Parathyroid adenoma (tissue), 2 donors: ENCODE measurements around the gene GALK1.
A peak's percentile ranks its signal among the peaks of the same experiment; 100 is the strongest.

Experiments
- H2AFZ ChIP-seq: fragments of 300-600 bp; sonication (generic); one replicate; pipeline ENCODE4 v1.7.0; 2017; ENCODE audit warnings: antibody characterized with exemption, mild to moderate bottlenecking
- H3K27ac ChIP-seq: fragments of 300-600 bp; sonication (generic); one replicate; pipeline ENCODE4 v1.7.0; 2017
- H3K27me3 ChIP-seq: fragments of 300-600 bp; sonication (generic); one replicate; pipeline ENCODE4 v1.7.0; 2017; ENCODE audit warnings: low read length; ENCODE audit not compliant: control insufficient read depth, insufficient read depth
- H3K36me3 ChIP-seq: fragments of 300-600 bp; sonication (generic); one replicate; pipeline ENCODE4 v1.7.0; 2017; ENCODE audit warnings: low read length; ENCODE audit not compliant: control insufficient read depth, insufficient read depth
- H3K4me1 ChIP-seq: fragments of 300-600 bp; sonication (generic); one replicate; pipeline ENCODE4 v1.7.0; 2017; ENCODE audit warnings: control low read depth
- H3K4me2 ChIP-seq: fragments of 300-600 bp; sonication (generic); one replicate; pipeline ENCODE4 v1.7.0; 2017; ENCODE audit warnings: low read length
- H3K4me3 ChIP-seq: fragments of 300-600 bp; sonication (generic); one replicate; pipeline ENCODE4 v1.7.0; 2017; ENCODE audit warnings: low read depth, low read length
- H3K79me2 ChIP-seq: fragments of 300-600 bp; sonication (generic); one replicate; pipeline ENCODE4 v1.7.0; 2017; ENCODE audit warnings: control low read depth
- H3K9ac ChIP-seq: fragments of 300-600 bp; sonication (generic); one replicate; pipeline ENCODE4 v1.7.0; 2017; ENCODE audit warnings: mild to moderate bottlenecking
- H3K9me3 ChIP-seq: fragments of 300-600 bp; sonication (generic); one replicate; pipeline ENCODE4 v1.7.0; 2017; ENCODE audit warnings: low read length; ENCODE audit not compliant: control insufficient read depth
- TF ChIP-seq, protein P1 (sequence below): fragments of 300-600 bp; sonication (generic); IDR thresholded peaks from one replicate; pipeline ENCODE4 v1.7.0; 2017; ENCODE audit warnings: antibody characterized with exemption, mild to moderate bottlenecking
- donor health status: primary hyperparathyroidism.

GALK1 gene

DNA sequence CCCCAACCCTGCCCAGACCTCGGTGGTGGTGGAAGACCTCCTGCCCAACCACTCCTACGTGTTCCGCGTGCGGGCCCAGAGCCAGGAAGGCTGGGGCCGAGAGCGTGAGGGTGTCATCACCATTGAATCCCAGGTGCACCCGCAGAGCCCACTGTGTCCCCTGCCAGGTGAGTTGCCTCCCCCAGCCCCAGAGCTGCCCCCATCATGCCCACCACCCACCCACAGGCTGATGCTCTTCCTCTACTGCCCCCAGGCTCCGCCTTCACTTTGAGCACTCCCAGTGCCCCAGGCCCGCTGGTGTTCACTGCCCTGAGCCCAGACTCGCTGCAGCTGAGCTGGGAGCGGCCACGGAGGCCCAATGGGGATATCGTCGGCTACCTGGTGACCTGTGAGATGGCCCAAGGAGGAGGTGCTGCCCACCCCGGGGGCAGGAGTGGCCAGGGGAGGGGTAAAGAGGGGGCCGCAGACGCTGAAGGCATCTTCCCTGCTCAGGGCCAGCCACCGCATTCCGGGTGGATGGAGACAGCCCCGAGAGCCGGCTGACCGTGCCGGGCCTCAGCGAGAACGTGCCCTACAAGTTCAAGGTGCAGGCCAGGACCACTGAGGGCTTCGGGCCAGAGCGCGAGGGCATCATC lies 8.4 kb downstream of the GALK1 start:
- no peaks in the 10 kb centered on the region for H3K9me3 ChIP-seq
- H3K27me3 ChIP-seq, result no peaks in the 10 kb centered on the region
- H3K79me2 ChIP-seq, result no peaks in the 10 kb centered on the region
- H3K27ac ChIP-seq, result no peak overlapping the region
- no peaks in the 10 kb centered on the region for H3K36me3 ChIP-seq
- no peak overlapping the region for H3K4me2 ChIP-seq
- H3K4me1 ChIP-seq, result peaks cover 14% of the 10 kb centered on the region
- H3K9ac ChIP-seq, result no peak overlapping the region
- H3K4me3 ChIP-seq, result no peak overlapping the region
- TF ChIP-seq, protein P1, sequence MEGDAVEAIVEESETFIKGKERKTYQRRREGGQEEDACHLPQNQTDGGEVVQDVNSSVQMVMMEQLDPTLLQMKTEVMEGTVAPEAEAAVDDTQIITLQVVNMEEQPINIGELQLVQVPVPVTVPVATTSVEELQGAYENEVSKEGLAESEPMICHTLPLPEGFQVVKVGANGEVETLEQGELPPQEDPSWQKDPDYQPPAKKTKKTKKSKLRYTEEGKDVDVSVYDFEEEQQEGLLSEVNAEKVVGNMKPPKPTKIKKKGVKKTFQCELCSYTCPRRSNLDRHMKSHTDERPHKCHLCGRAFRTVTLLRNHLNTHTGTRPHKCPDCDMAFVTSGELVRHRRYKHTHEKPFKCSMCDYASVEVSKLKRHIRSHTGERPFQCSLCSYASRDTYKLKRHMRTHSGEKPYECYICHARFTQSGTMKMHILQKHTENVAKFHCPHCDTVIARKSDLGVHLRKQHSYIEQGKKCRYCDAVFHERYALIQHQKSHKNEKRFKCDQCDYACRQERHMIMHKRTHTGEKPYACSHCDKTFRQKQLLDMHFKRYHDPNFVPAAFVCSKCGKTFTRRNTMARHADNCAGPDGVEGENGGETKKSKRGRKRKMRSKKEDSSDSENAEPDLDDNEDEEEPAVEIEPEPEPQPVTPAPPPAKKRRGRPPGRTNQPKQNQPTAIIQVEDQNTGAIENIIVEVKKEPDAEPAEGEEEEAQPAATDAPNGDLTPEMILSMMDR, result no peak
- H2AFZ ChIP-seq, result no peak overlapping the region

DNA sequence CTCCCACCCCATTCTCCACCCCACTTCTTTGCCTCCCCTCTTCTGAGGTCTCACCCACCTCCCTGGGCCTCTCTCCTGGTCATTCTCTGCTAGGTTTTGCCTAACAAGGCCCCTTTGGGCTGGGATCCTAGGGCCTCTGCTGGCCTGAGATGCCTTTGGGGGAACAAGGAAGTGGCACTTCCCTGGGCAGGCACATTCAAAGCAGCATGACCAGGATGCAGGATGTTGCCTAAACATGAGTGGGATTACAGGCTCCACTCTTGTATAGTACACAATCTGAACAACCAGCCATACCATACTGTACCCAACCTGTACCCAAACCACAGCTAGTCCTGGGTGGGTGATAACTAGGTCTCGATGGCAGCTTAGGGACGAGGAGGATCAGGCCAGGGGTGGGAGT lies 9.0 kb downstream of the GALK1 start:
- Histone ChIP-seq H3K36me3 (no peaks in the 10 kb centered on the region), H3K79me2 (no peaks in the 10 kb centered on the region), H3K27ac (no peak overlapping the region), H2AFZ (no peak overlapping the region), H3K27me3 (no peaks in the 10 kb centered on the region), H3K9ac (no peak overlapping the region), H3K4me2 (no peak overlapping the region), H3K9me3 (no peaks in the 10 kb centered on the region), H3K4me3 (no peak overlapping the region), H3K4me1 (peaks cover 14% of the 10 kb centered on the region)
- TF ChIP-seq, protein P1, result no peak

DNA sequence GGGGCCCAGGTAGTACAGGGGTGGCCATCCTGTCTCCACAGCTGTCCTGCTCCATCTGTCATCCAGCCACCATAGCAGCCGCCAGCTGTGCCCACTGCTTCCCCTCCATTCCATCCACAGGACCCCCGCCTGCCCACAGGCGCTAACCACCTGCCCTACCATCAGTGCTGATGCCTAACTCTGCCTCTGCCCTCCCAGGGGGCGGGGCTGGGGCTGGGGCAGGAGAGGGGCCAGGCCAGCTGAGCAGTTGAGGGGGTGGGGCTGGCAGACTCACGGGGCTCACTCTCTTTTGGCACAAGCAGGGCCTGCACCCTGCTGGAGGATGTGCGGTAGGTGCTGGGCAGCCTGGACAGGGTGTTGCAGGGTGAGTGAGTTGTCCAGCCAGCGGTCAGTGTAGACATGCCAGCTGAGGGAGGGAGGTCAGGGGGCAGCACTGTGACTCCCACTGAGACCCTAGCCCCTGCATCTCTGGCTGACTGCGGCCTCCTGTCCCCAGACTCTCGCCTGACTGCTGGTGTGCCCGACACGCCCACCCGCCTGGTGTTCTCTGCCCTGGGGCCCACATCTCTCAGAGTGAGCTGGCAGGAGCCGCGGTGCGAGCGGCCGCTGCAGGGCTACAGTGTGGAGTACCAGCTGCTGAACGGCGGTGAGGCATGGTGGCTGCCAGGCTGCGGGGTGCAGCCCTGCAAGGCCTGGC lies 9.6 kb downstream of the GALK1 start:
- H3K9me3 ChIP-seq, result no peaks in the 10 kb centered on the region
- H3K36me3 ChIP-seq, result no peaks in the 10 kb centered on the region
- peaks cover 14% of the 10 kb centered on the region for H3K4me1 ChIP-seq

DNA sequence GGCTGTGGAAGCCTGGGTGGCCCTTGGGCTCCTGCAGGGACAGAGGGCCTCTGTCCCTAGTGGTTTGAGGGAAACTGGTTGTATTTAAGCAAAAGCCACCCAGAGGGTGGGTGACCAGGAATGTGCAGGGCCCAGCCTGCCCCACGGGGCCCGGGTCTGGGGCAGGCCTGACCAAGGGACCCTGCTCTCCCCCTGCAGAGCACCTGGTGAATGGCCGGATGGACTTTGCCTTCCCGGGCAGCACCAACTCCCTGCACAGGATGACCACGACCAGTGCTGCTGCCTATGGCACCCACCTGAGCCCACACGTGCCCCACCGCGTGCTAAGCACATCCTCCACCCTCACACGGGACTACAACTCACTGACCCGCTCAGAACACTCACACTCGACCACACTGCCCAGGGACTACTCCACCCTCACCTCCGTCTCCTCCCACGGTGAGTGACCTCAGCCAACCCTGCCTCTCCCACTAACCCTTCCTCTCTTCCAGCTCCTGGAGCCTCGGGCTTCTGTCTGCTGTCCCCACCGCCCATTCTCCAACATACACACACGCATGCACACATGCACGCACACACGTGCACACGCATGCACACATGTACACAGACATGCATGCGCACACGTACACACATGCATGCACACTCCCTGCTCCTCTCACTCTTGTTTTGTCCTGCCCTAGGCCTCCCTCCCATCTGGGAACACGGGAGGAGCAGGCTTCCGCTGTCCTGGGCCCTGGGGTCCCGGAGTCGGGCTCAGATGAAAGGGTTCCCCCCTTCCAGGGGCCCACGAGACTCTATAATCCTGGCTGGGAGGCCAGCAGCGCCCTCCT lies 10.4 kb downstream of the GALK1 start:
- no peak overlapping the region for H3K27ac ChIP-seq
- no peaks in the 10 kb centered on the region for H3K27me3 ChIP-seq
- no peaks in the 10 kb centered on the region for H3K9me3 ChIP-seq
- peaks cover 14% of the 10 kb centered on the region for H3K4me1 ChIP-seq
- no peaks in the 10 kb centered on the region for H3K79me2 ChIP-seq
- H2AFZ ChIP-seq, result peak overlapping the region; percentile 94
- H3K9ac ChIP-seq, result no peak overlapping the region
- TF ChIP-seq, protein P1, result no peak
- H3K4me3 ChIP-seq, result no peak overlapping the region
- H3K4me2 ChIP-seq, result peak overlapping the region; percentile 74
- no peaks in the 10 kb centered on the region for H3K36me3 ChIP-seq

More for the DNA sequence above, 9.6 kb downstream of the GALK1 start:
- no peak overlapping the region for H2AFZ ChIP-seq
- H3K79me2 ChIP-seq, result no peaks in the 10 kb centered on the region
- TF ChIP-seq, protein P1, result no peak
- no peak overlapping the region for H3K4me2 ChIP-seq
- H3K4me3 ChIP-seq, result no peak overlapping the region
- no peaks in the 10 kb centered on the region for H3K27me3 ChIP-seq
- no peak overlapping the region for H3K9ac ChIP-seq
- H3K27ac ChIP-seq, result no peak overlapping the region
